ENCODE data around the gene CDH23.

GRCh38 chr10:71379118-71379766 is 17.5 kb upstream of the CDH23 start:
- TF ChIP-seq CTCF (conservative IDR thresholded peaks at IDR 0.05) (no peak), EZH2 (IDR thresholded peaks at IDR 0.05; ENCODE audit: low read depth) (no peak)
